Suprapubic skin (tissue), 4 donors: Measurements from ENCODE around the gene PLEKHF1. TPM values are rescaled to one million over a fixed set of nuclear protein-coding genes. Genes with fewer than 3 reads are reported as not detected.

Experiments
- DNase-seq, 2 donors: peaks; one replicate each; pipeline ENCODE4 v3.0.0-alpha.2; 2019; ENCODE audit warnings: low spot score in 2 of 2
- H3K27ac ChIP-seq: fragments of 200-600 bp; sonication (generic); one replicate; pipeline ENCODE4 v1.5.1; 2019
- H3K27me3 ChIP-seq: fragments of 200-600 bp; sonication (generic); one replicate; pipeline ENCODE4 v1.5.1; 2019
- H3K36me3 ChIP-seq: fragments of 200-600 bp; sonication (generic); one replicate; pipeline ENCODE4 v1.5.1; 2019
- H3K4me1 ChIP-seq: fragments of 200-600 bp; sonication (generic); one replicate; pipeline ENCODE4 v1.5.1; 2019
- H3K4me3 ChIP-seq: fragments of 200-600 bp; sonication (generic); one replicate; pipeline ENCODE4 v1.5.1; 2019; ENCODE audit warnings: mild to moderate bottlenecking
- H3K9me3 ChIP-seq: fragments of 200-600 bp; sonication (generic); one replicate; pipeline ENCODE4 v1.5.1; 2019
- CTCF ChIP-seq, 2 donors: fragments of 200-600 bp in 1 of 2; fragments of 450-650 bp in 1 of 2; sonication (generic) in 1 of 2; IDR thresholded peaks; one replicate each; pipeline ENCODE4 v1.5.1; 2016 to 2019; ENCODE audit warnings: antibody characterized with exemption in 2 of 2, mild to moderate bottlenecking in 1 of 2, moderate library complexity in 1 of 2
- EP300 ChIP-seq: sonication (generic); formaldehyde crosslinking; IDR thresholded peaks from one replicate; pipeline ENCODE4 v1.6.1; 2017; ENCODE audit warnings: antibody characterized with exemption
- POLR2A ChIP-seq, 2 donors: fragments of 450-650 bp; IDR thresholded peaks; one replicate each; pipeline ENCODE4 v1.6.1; 2017; ENCODE audit warnings: antibody characterized with exemption in 2 of 2, mild to moderate bottlenecking in 2 of 2, moderate library complexity in 2 of 2
- POLR2AphosphoS5 ChIP-seq, 3 donors: sonication (generic); formaldehyde crosslinking; IDR thresholded peaks; one replicate each; pipeline ENCODE4 v1.6.1; 2017; ENCODE audit warnings: antibody characterized with exemption in 3 of 3
- WGBS: methylation state at CpG from one replicate; pipeline ENCODE4 v1.1.5; 2018; 5-methylcytosine and 5-hydroxymethylcytosine counted together
- total RNA-seq, 4 donors: library from RNA; depleted of rRNA; stranded (reverse); fragments of >200 nt; gene quantifications; one replicate each; pipeline ENCODE4 v1.1.0, GENCODE V29; 2016

PLEKHF1 gene
- total RNA-seq, 4 donors from 2014 or later = 4.5 to 18.8 (median 9.7) TPM

GRCh38 chr19:29675650-29676186, 10.5 kb downstream of the PLEKHF1 start:
- H3K27ac ChIP-seq = peak overlapping the region; percentile 47
- H3K4me1 ChIP-seq = peaks cover 79% of the 10 kb centered on the region
- no peaks in the 10 kb centered on the region for H3K9me3 ChIP-seq
- peaks cover 24% of the 10 kb centered on the region for H3K36me3 ChIP-seq
- 86% methylated on average over 6 of the region's 13 CpGs for WGBS
- DNase-seq = no peak
- no peaks in the 10 kb centered on the region for H3K27me3 ChIP-seq
- TF ChIP-seq CTCF (IDR thresholded peaks at IDR 0.05) (no peak), EP300 (no peak), POLR2AphosphoS5 (IDR thresholded peaks at IDR 0.05) (no peak), POLR2A (IDR thresholded peaks at IDR 0.05) (no peak)
- no peak overlapping the region for H3K4me3 ChIP-seq

GRCh38 chr19:29676586-29676985, 11.3 kb downstream of the PLEKHF1 start:
- Histone ChIP-seq H3K9me3 (no peaks in the 10 kb centered on the region), H3K4me3 (no peak overlapping the region), H3K27ac (peak overlapping the region; percentile 16), H3K36me3 (peaks cover 24% of the 10 kb centered on the region), H3K4me1 (peaks cover 84% of the 10 kb centered on the region), H3K27me3 (no peaks in the 10 kb centered on the region)
- no peak for DNase-seq
- WGBS = 17% methylated on average over 1 of the region's 8 CpGs
- TF ChIP-seq CTCF (IDR thresholded peaks at IDR 0.05) = no peak
- TF ChIP-seq POLR2AphosphoS5 (IDR thresholded peaks at IDR 0.05) = no peak
- TF ChIP-seq POLR2A (IDR thresholded peaks at IDR 0.05) = no peak
- no peak for TF ChIP-seq EP300

GRCh38 chr19:29677001-29677817, 11.9 kb downstream of the PLEKHF1 start:
- no peak overlapping the region for H3K4me3 ChIP-seq
- H3K27ac ChIP-seq = peak overlapping the region; percentile 56
- H3K4me1 ChIP-seq = peaks cover 84% of the 10 kb centered on the region
- H3K27me3 ChIP-seq = no peaks in the 10 kb centered on the region
- WGBS = 88% methylated on average over 15 of the region's 23 CpGs
- TF ChIP-seq POLR2AphosphoS5 (IDR thresholded peaks at IDR 0.05) = no peak
- TF ChIP-seq CTCF (IDR thresholded peaks at IDR 0.05) = no peak
- no peak for TF ChIP-seq POLR2A (IDR thresholded peaks at IDR 0.05)
- no peak for TF ChIP-seq EP300
- no peak for DNase-seq
- peaks cover 24% of the 10 kb centered on the region for H3K36me3 ChIP-seq
- no peaks in the 10 kb centered on the region for H3K9me3 ChIP-seq

GRCh38 chr19:29678484-29679106, 13.3 kb downstream of the PLEKHF1 start:
- DNase-seq = peak in 1 of 2 donors; percentile 75
- no peaks in the 10 kb centered on the region for H3K27me3 ChIP-seq
- H3K27ac ChIP-seq = peak overlapping the region; percentile 56
- H3K36me3 ChIP-seq = peaks cover 22% of the 10 kb centered on the region
- no peak overlapping the region for H3K4me3 ChIP-seq
- 60% methylated on average over 1 of the region's 20 CpGs for WGBS
- TF ChIP-seq POLR2A (IDR thresholded peaks at IDR 0.05) (no peak), POLR2AphosphoS5 (IDR thresholded peaks at IDR 0.05) (peak in 1 of 3 donors; percentile 52), EP300 (no peak), CTCF (IDR thresholded peaks at IDR 0.05) (no peak)
- no peaks in the 10 kb centered on the region for H3K9me3 ChIP-seq
- peaks cover 78% of the 10 kb centered on the region for H3K4me1 ChIP-seq
